PFSK-1 (cell line): ENCODE measurements around the gene CUEDC1.

ENCODE experiments used
- FOXP2 ChIP-seq: optimal IDR thresholded peaks from 2 replicates; pipeline ENCODE3; 2011; ENCODE audit warnings: borderline replicate concordance, control low read depth, inconsistent platforms; ENCODE audit not compliant: insufficient read depth; ENCODE audit errors: extremely low read length, extremely low read depth
- POLR2AphosphoS5 ChIP-seq: IDR thresholded peaks from 2 replicates; pipeline ENCODE4 v1.6.1; 2012; ENCODE audit warnings: low read depth, mild to moderate bottlenecking, control low read depth, low read length, moderate library complexity
- REST ChIP-seq, 2 experiments: IDR thresholded peaks; 2 replicates each; pipeline versions ENCODE4 v1.6.1 to v1.8.0; 2011 to 2012; ENCODE audit warnings: low read depth in 2 of 2, low read length in 2 of 2, control low read depth in 1 of 2, inconsistent platforms in 1 of 2, mild to moderate bottlenecking in 1 of 2, moderate library complexity in 1 of 2; ENCODE audit not compliant: insufficient read depth in 1 of 2
- SIN3A ChIP-seq: IDR thresholded peaks from 2 replicates; pipeline ENCODE4 v1.6.1; 2012; ENCODE audit warnings: mild to moderate bottlenecking, low read length, moderate library complexity, borderline replicate concordance; ENCODE audit not compliant: insufficient read depth
- TAF1 ChIP-seq: IDR thresholded peaks from 2 replicates; pipeline ENCODE4 v1.6.1; 2012; ENCODE audit warnings: low read length, control low read depth, borderline replicate concordance; ENCODE audit not compliant: insufficient read depth

Gene CUEDC1

GRCh38 chr17:57990037-57990436 is 34.8 kb upstream of the CUEDC1 start:
- TF ChIP-seq TAF1 (no peak), REST (IDR thresholded peaks at IDR 0.05; ENCODE audit: insufficient read depth in 1 of 2, low read depth in 2 of 2, low read length in 2 of 2) (no peak), FOXP2 (no peak), POLR2AphosphoS5 (no peak), SIN3A (no peak)

GRCh38 chr17:57988301-57989250 is 33.4 kb upstream of the CUEDC1 start:
- TF ChIP-seq REST (IDR thresholded peaks at IDR 0.05; ENCODE audit: insufficient read depth in 1 of 2, low read depth in 2 of 2, low read length in 2 of 2) (peak in 1 of 2 experiments; percentile 61; a peak in 2 of 4 replicates), TAF1 (peak; percentile 66; the same call in 1 of the 2 replicates), POLR2AphosphoS5 (peak; percentile 54), SIN3A (0 out of 2 replicates have a peak, but pooled peaks have one; percentile 31), FOXP2 (peak; percentile 8)

- no peak for TF ChIP-seq POLR2AphosphoS5
- TF ChIP-seq TAF1, result 0 out of 2 replicates have a peak, but pooled peaks have one; percentile 26
- TF ChIP-seq REST (IDR thresholded peaks at IDR 0.05; ENCODE audit: insufficient read depth in 1 of 2, low read depth in 2 of 2, low read length in 2 of 2), result no peak
- TF ChIP-seq FOXP2, result no peak
- 0 out of 2 replicates have a peak, but pooled peaks have one; percentile 25 for TF ChIP-seq SIN3A
These were observed 32.5 kb upstream of the CUEDC1 start, which contains the start of gene VEZF1 for GRCh38 chr17:57987581-57988300. TSS of gene VEZF1 (minus strand) at chr17:57988254. CDS start at chr17:57988111, 143 bp downstream.

DNA sequence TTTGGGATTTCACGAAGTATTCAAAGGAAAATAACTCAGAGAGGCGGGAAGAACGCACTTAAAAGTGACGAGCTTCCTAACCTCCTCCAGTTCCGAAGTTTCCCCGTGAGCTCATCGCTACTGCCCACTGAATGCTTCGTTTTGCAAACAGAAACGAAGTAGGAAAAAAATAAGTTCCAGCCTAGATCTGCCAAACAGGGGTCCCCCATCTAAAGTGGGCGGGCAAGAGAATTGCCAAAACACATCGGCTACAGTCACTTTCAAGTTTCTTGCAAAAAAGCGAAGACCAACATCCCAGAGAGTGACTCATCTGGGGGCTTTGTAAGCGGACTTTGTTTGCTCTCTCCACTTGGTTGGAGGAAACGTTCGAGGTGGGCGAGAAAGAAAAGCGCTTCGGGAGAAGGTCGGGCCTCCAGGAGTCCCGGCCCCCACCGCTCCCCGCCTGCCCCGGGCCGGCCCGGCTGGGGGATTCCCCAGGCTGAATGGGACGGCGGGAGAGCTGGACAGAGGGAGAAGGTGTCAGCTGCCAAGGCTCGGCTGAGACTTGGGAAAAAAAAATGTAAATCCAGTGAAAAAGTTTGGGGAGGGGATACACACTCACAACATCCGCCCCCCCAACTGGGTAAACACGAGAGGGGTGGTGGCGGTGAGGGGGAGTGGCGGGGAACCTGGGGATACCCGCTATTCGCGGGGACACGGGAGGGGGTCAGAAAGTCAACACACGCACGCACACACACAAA is 31.8 kb upstream of the CUEDC1 start:
- TF ChIP-seq SIN3A (0 out of 2 replicates have a peak, but pooled peaks have one; percentile 34), POLR2AphosphoS5 (no peak), REST (IDR thresholded peaks at IDR 0.05; ENCODE audit: insufficient read depth in 1 of 2, low read depth in 2 of 2, low read length in 2 of 2) (peak; percentile 16 to 65; a peak in 1 of 4 replicates)
